CD14-positive monocyte (primary cell): ENCODE results near the gene VSX1. TPM values are rescaled to one million over a fixed set of nuclear protein-coding genes. Genes with fewer than 3 reads are reported as not detected.
A peak's percentile ranks its signal among the peaks of the same experiment; 100 is the strongest.

Source experiments
- DNase-seq, 3 donors: peaks; one replicate each; pipeline ENCODE4 v3.0.0-alpha.2; 2011 to 2022
- H2AFZ ChIP-seq: 2 replicates; pipeline ENCODE4 v1.6.0; 2012; ENCODE audit warnings: mild to moderate bottlenecking, low read depth, low read length, inconsistent platforms; ENCODE audit not compliant: insufficient read depth, poor library complexity, severe bottlenecking
- H3K27ac ChIP-seq, 2 donors: 1 replicate in 1 of 2; 2 replicates in 1 of 2; pipeline ENCODE4 v1.5.1; 2012 to 2013; ENCODE audit warnings: low read length in 2 of 2, control low read depth in 1 of 2, inconsistent platforms in 1 of 2, low read depth in 1 of 2, mild to moderate bottlenecking in 1 of 2
- H3K27me3 ChIP-seq, 2 donors: one replicate each; pipeline versions ENCODE4 v1.6.0 to v1.6.1; 2011 to 2013; ENCODE audit warnings: low read length in 2 of 2; ENCODE audit not compliant: control insufficient read depth in 2 of 2, insufficient read depth in 2 of 2
- H3K36me3 ChIP-seq, 2 donors: replicated peaks in 1 of 2; 1 replicate in 1 of 2; 2 replicates in 1 of 2; pipeline versions ENCODE4 v1.5.1 to v1.6.1; 2012 to 2013; ENCODE audit warnings: low read length in 2 of 2, control low read depth in 1 of 2, inconsistent platforms in 1 of 2, mild to moderate bottlenecking in 1 of 2; ENCODE audit not compliant: insufficient read depth in 2 of 2, control insufficient read depth in 1 of 2
- H3K4me1 ChIP-seq, 2 donors: 1 replicate in 1 of 2; 2 replicates in 1 of 2; pipeline versions ENCODE4 v1.5.1 to v1.6.1; 2012 to 2013; ENCODE audit warnings: low read length in 2 of 2, control low read depth in 1 of 2, inconsistent platforms in 1 of 2, mild to moderate bottlenecking in 1 of 2, moderate library complexity in 1 of 2; ENCODE audit not compliant: insufficient read depth in 2 of 2, control insufficient read depth in 1 of 2
- H3K4me2 ChIP-seq: replicated peaks from 2 replicates; pipeline ENCODE3; 2012; ENCODE audit warnings: low read length, moderate library complexity, mild to moderate bottlenecking; ENCODE audit not compliant: poor library complexity, severe bottlenecking; ENCODE audit errors: extremely low read depth
- H3K4me3 ChIP-seq, 3 experiments: fragments of 200-600 bp in 1 of 3; sonication (generic) in 1 of 3; replicated peaks in 1 of 3; 1 replicate in 2 of 3; 2 replicates in 1 of 3; pipeline ENCODE4 v1.5.1; 2011 to 2013; ENCODE audit warnings: low read length in 3 of 3, mild to moderate bottlenecking in 3 of 3, control low read depth in 2 of 3, low read depth in 2 of 3, inconsistent platforms in 1 of 3, moderate library complexity in 1 of 3
- H3K79me2 ChIP-seq: 2 replicates; pipeline ENCODE4 v1.6.0; 2012; ENCODE audit warnings: mild to moderate bottlenecking, control low read depth, inconsistent platforms, low read length, moderate library complexity; ENCODE audit not compliant: insufficient read depth
- H3K9ac ChIP-seq: 2 replicates; pipeline ENCODE4 v1.6.0; 2017; ENCODE audit warnings: low read length, mild to moderate bottlenecking; ENCODE audit not compliant: insufficient read depth, poor library complexity, severe bottlenecking
- H3K9me3 ChIP-seq, 2 donors: replicated peaks in 1 of 2; 1 replicate in 1 of 2; 2 replicates in 1 of 2; pipeline versions ENCODE4 v1.5.1 to v1.6.1; 2012 to 2013; ENCODE audit warnings: low read length in 2 of 2, control low read depth in 1 of 2; ENCODE audit not compliant: control insufficient read depth in 1 of 2, insufficient read depth in 1 of 2
- H4K20me1 ChIP-seq: 2 replicates; pipeline ENCODE4 v1.6.0; 2012; ENCODE audit warnings: mild to moderate bottlenecking, low read length, control low read depth, moderate library complexity; ENCODE audit not compliant: insufficient read depth
- H3K27ac Mint-ChIP-seq, 7 donors: one replicate each; pipeline ENCODE4 v1.8.0; 2020; ENCODE audit warnings: mild to moderate bottlenecking in 7 of 7, mixed read lengths in 7 of 7, moderate library complexity in 6 of 7, inconsistent platforms in 2 of 7
- H3K27me3 Mint-ChIP-seq, 3 donors: one replicate each; pipeline ENCODE4 v1.8.0; 2021 to 2022; ENCODE audit warnings: low read depth in 3 of 3, mild to moderate bottlenecking in 3 of 3, mixed read lengths in 3 of 3, moderate library complexity in 3 of 3, inconsistent platforms in 1 of 3
- H3K36me3 Mint-ChIP-seq, 2 donors: one replicate each; pipeline ENCODE4 v1.8.0; 2020; ENCODE audit warnings: mixed read lengths in 2 of 2, inconsistent platforms in 1 of 2, mild to moderate bottlenecking in 1 of 2
- H3K4me1 Mint-ChIP-seq: one replicate; pipeline ENCODE4 v1.8.0; 2020; ENCODE audit warnings: mild to moderate bottlenecking, mixed read lengths
- H3K4me3 Mint-ChIP-seq, 2 donors: one replicate each; pipeline ENCODE4 v1.8.0; 2020; ENCODE audit warnings: mild to moderate bottlenecking in 2 of 2, mixed read lengths in 2 of 2, moderate library complexity in 1 of 2
- H3K9me3 Mint-ChIP-seq, 7 donors: one replicate each; pipeline ENCODE4 v1.8.0; 2020 to 2022; ENCODE audit warnings: mixed read lengths in 7 of 7, mild to moderate bottlenecking in 6 of 7, moderate library complexity in 6 of 7, inconsistent platforms in 2 of 7
- WGBS: methylation state at CpG from one replicate; pipeline ENCODE4 v1.1.5; 2013; ENCODE audit warnings: missing lambda C conversion rate; ENCODE audit not compliant: insufficient coverage; 5-methylcytosine and 5-hydroxymethylcytosine counted together
- intact Hi-C, 2 donors: fragments of 100-400 bp; cut with micrococcal nuclease; formaldehyde crosslinking; loops; one replicate each; pipeline versions ENCODE4 v1.15.0 to v1.15.1; 2023
- polyA plus RNA-seq, 3 donors: library from polyadenylated mRNA; depleted of rRNA in 1 of 3; unstranded in 2 of 3; stranded (reverse) in 1 of 3; fragments of 300-500 nt in 2 of 3; fragments of >200 nt in 1 of 3; fragmentation: Illumina TruSeq in 2 of 3; gene quantifications; 1 replicate in 2 of 3; 2 replicates in 1 of 3; pipeline ENCODE4 v1.2.3, GENCODE V29; 2012 to 2021
- TF ChIP-seq, protein P1 (sequence below): fragments of 200-600 bp; IDR thresholded peaks from one replicate; pipeline ENCODE4 v1.8.0; 2022; ENCODE audit warnings: antibody characterized with exemption, mild to moderate bottlenecking

Gene VSX1
- polyA plus RNA-seq, 3 donors, result not detected

DNA sequence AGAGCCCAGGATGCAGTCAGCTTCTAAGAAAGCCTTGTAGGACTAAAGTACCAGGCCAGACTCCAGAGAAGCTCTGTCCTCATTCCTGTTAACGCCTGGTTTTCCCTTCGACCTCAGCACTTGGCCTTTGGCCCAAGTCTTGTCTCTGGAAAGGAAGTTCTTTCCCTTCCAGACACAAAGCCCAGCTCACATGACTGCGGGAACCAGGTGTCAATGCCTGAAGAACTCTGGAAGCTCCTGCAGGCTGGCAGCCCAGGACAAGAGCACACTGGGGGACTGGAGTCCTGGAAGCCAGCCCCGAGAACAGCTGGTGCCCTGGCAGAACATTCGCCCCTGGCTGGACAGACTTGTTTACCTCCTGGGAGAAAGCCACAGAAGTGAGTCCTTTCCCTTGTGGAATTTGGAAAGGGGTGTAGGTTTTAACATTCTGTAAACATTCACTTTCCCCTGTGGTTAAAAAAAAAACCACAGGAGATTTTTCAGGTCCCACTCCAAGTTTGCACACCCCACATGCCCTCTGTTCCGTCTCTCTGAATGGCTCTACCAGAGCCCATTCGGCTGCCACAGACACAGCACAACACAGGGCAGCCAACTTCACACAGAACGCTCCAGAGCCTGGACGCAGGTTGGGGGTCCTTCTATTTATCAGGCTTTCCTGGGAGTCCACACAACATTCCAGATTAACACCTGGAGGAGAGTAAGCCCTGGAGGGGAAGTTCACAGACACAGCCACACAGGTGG lies 42.1 kb downstream of the VSX1 start:
- H3K9me3 Mint-ChIP-seq, result no peaks in the 10 kb centered on the region
- intact Hi-C loops, result no loop called here
- DNase-seq, result no peak

DNA sequence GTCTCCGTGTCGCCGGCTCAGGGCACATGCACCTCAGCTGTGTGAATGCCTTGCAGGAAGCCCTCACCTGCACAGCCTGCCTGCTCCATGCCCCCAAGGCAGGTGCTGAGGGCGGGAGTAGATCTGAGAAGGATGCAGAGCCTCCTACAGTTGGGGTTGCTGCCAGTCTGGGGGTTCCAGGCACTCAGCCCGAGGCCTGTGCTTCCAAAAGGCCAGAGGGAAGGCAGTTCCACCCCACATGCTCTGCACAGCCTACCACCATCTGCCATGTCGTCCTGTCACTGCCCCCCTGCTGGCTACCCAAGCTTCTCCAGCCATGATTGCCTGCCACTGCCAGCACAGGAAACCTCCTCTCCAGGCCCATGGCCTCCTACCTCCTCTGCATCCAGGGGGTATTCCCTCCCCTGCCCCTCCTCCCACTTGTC lies 43.3 kb downstream of the VSX1 start:
- TF ChIP-seq, protein P1, sequence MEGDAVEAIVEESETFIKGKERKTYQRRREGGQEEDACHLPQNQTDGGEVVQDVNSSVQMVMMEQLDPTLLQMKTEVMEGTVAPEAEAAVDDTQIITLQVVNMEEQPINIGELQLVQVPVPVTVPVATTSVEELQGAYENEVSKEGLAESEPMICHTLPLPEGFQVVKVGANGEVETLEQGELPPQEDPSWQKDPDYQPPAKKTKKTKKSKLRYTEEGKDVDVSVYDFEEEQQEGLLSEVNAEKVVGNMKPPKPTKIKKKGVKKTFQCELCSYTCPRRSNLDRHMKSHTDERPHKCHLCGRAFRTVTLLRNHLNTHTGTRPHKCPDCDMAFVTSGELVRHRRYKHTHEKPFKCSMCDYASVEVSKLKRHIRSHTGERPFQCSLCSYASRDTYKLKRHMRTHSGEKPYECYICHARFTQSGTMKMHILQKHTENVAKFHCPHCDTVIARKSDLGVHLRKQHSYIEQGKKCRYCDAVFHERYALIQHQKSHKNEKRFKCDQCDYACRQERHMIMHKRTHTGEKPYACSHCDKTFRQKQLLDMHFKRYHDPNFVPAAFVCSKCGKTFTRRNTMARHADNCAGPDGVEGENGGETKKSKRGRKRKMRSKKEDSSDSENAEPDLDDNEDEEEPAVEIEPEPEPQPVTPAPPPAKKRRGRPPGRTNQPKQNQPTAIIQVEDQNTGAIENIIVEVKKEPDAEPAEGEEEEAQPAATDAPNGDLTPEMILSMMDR, result no peak
- no peaks in the 10 kb centered on the region for H3K9me3 Mint-ChIP-seq
- no peak overlapping the region for H3K4me3 Mint-ChIP-seq
- no peaks in the 10 kb centered on the region for H3K27me3 Mint-ChIP-seq
- no peak overlapping the region for H3K9ac ChIP-seq
- H3K4me1 ChIP-seq, result peaks cover 28 to 31% of the 10 kb centered on the region in 2 donors
- no peak overlapping the region for H3K4me3 ChIP-seq
- peaks cover 40% of the 10 kb centered on the region for H3K4me1 Mint-ChIP-seq
- intact Hi-C loops, result no loop called here
- H3K36me3 Mint-ChIP-seq, result peaks cover 3 to 12% of the 10 kb centered on the region in 2 donors
- H2AFZ ChIP-seq, result no peak overlapping the region
- no peaks in the 10 kb centered on the region for H3K9me3 ChIP-seq
- 99% methylated on average over 6 of the region's 6 CpGs for WGBS
- H3K79me2 ChIP-seq, result peaks cover 3% of the 10 kb centered on the region
- H3K36me3 ChIP-seq, result peaks cover 0 to 10% of the 10 kb centered on the region in 2 donors
- DNase-seq, result no peak
- H3K27ac ChIP-seq, result no peak overlapping the region
- no peaks in the 10 kb centered on the region for H3K27me3 ChIP-seq
- H3K27ac Mint-ChIP-seq, result peak overlapping the region in 1 of 7 donors; percentile 26
- H4K20me1 ChIP-seq, result peaks cover 17% of the 10 kb centered on the region
- no peak overlapping the region for H3K4me2 ChIP-seq

More for the DNA sequence above, 42.1 kb downstream of the VSX1 start:
- peaks cover 0 to 10% of the 10 kb centered on the region in 2 donors for H3K36me3 ChIP-seq
- no peak overlapping the region for H2AFZ ChIP-seq
- peaks cover 29 to 35% of the 10 kb centered on the region in 2 donors for H3K4me1 ChIP-seq
- Mint-ChIP-seq H3K36me3 (peaks cover 3 to 12% of the 10 kb centered on the region in 2 donors), H3K4me1 (peaks cover 41% of the 10 kb centered on the region), H3K4me3 (no peak overlapping the region), H3K27ac (peak overlapping the region in 2 of 7 donors; percentile 37 to 54), H3K27me3 (no peaks in the 10 kb centered on the region)
- 78% methylated on average over 4 of the region's 9 CpGs for WGBS
- H3K4me2 ChIP-seq, result no peak overlapping the region
- H4K20me1 ChIP-seq, result peaks cover 16% of the 10 kb centered on the region
- no peaks in the 10 kb centered on the region for H3K9me3 ChIP-seq
- peaks cover 3% of the 10 kb centered on the region for H3K79me2 ChIP-seq
- H3K9ac ChIP-seq, result no peak overlapping the region
- TF ChIP-seq, protein P1, result no peak
- H3K4me3 ChIP-seq, result no peak overlapping the region
- H3K27me3 ChIP-seq, result no peaks in the 10 kb centered on the region
- peak overlapping the region in 1 of 2 donors; percentile 23 for H3K27ac ChIP-seq
